GM21528 (cell line): ENCODE measurements around the gene NCBP3.
"Not testable (repeated sequence)": the region's sequence is repeated elsewhere in the genome, so short reads cannot be mapped to it uniquely, and the experiment has no call there.

ENCODE experiments used
- ATAC-seq: cut with Tn5 transposase; IDR thresholded peaks from one replicate; pipeline ENCODE4 v1.9.1; 2021; ENCODE audit warnings: mild to moderate bottlenecking, moderate library complexity; ENCODE audit not compliant: unreplicated experiment, low FRiP score

NCBP3 gene

GRCh38 chr17:3884188-3884587 is 38.1 kb upstream of the NCBP3 start:
- ATAC-seq, result no peak

GRCh38 chr17:3882276-3882675 is 36.2 kb upstream of the NCBP3 start:
- no peak for ATAC-seq

- no peak for ATAC-seq
Observed at GRCh38 chr17:3880983-3881382, 34.9 kb upstream of the NCBP3 start.

GRCh38 chr17:3879591-3880417 is 33.8 kb upstream of the NCBP3 start:
- ATAC-seq, result no peak

- ATAC-seq, result no peak
Observed at GRCh38 chr17:3879186-3879585, 33.1 kb upstream of the NCBP3 start.

GRCh38 chr17:3877220-3877619 is 31.2 kb upstream of the NCBP3 start:
- ATAC-seq, result no peak

- no peak for ATAC-seq
Observed at GRCh38 chr17:3875317-3875716, 29.3 kb upstream of the NCBP3 start.

- no peak for ATAC-seq
Observed at GRCh38 chr17:3873862-3874261, 27.8 kb upstream of the NCBP3 start.

- no peak for ATAC-seq
Observed at GRCh38 chr17:3870871-3871306, 24.8 kb upstream of the NCBP3 start.

- no peak for ATAC-seq
Observed at GRCh38 chr17:3867606-3868005, 21.6 kb upstream of the NCBP3 start.

- no peak for ATAC-seq
Observed at GRCh38 chr17:3867106-3867505, 21.1 kb upstream of the NCBP3 start.

GRCh38 chr17:3866276-3866675 is 20.2 kb upstream of the NCBP3 start:
- ATAC-seq, result no peak

- no peak for ATAC-seq
Observed at GRCh38 chr17:3865176-3865575, 19.1 kb upstream of the NCBP3 start.

GRCh38 chr17:3864534-3864933 is 18.5 kb upstream of the NCBP3 start:
- no peak for ATAC-seq

- no peak for ATAC-seq
Observed at GRCh38 chr17:3861761-3862681, 16.0 kb upstream of the NCBP3 start.

- no peak for ATAC-seq
Observed at GRCh38 chr17:3860939-3861700, 15.1 kb upstream of the NCBP3 start.

GRCh38 chr17:3859940-3860339 is 13.9 kb upstream of the NCBP3 start:
- no peak for ATAC-seq

- ATAC-seq, result no peak
Observed at GRCh38 chr17:3857261-3858105, 11.4 kb upstream of the NCBP3 start.

- ATAC-seq, result not testable (repeated sequence)
Observed at GRCh38 chr17:3854204-3854603, 8.2 kb upstream of the NCBP3 start.

- no peak for ATAC-seq
Observed at GRCh38 chr17:3852561-3852960, 6.5 kb upstream of the NCBP3 start.
